IPS-15b (cell line): ENCODE results near the gene DCANP1.

Experiments used
- H3K27me3 ChIP-seq: one replicate; pipeline ENCODE4 v1.6.1; 2013; ENCODE audit warnings: low read length; ENCODE audit not compliant: control insufficient read depth, insufficient read depth
- H3K36me3 ChIP-seq: one replicate; pipeline ENCODE4 v1.6.1; 2013; ENCODE audit warnings: low read length; ENCODE audit not compliant: control insufficient read depth, insufficient read depth
- H3K4me1 ChIP-seq: one replicate; pipeline ENCODE4 v1.6.1; 2013; ENCODE audit warnings: mild to moderate bottlenecking, low read length; ENCODE audit not compliant: control insufficient read depth, insufficient read depth
- H3K4me3 ChIP-seq: one replicate; pipeline ENCODE4 v1.5.1; 2013; ENCODE audit warnings: low read depth, low read length
- H3K9ac ChIP-seq: one replicate; pipeline ENCODE4 v1.6.1; 2013; ENCODE audit warnings: low read depth, mild to moderate bottlenecking, low read length
- H3K9me3 ChIP-seq: one replicate; pipeline ENCODE4 v1.6.1; 2013; ENCODE audit warnings: mild to moderate bottlenecking, low read length; ENCODE audit not compliant: control insufficient read depth, insufficient read depth

The DCANP1 gene

GRCh38 chr5:135443161-135443960, 3.8 kb downstream of the DCANP1 start:
- no peak overlapping the region for H3K9ac ChIP-seq
- H3K36me3 ChIP-seq: no peaks in the 10 kb centered on the region
- H3K4me3 ChIP-seq: no peak overlapping the region
- peaks cover 3% of the 10 kb centered on the region for H3K4me1 ChIP-seq
- peaks cover 13% of the 10 kb centered on the region for H3K27me3 ChIP-seq
- no peaks in the 10 kb centered on the region for H3K9me3 ChIP-seq

- no peaks in the 10 kb centered on the region for H3K9me3 ChIP-seq
- no peaks in the 10 kb centered on the region for H3K4me1 ChIP-seq
- H3K9ac ChIP-seq: no peak overlapping the region
- H3K4me3 ChIP-seq: no peak overlapping the region
- H3K27me3 ChIP-seq: peaks cover 8% of the 10 kb centered on the region
- H3K36me3 ChIP-seq: no peaks in the 10 kb centered on the region
Observed at GRCh38 chr5:135442431-135443160, 4.6 kb downstream of the DCANP1 start.

GRCh38 chr5:135441919-135442318, 5.2 kb downstream of the DCANP1 start:
- no peaks in the 10 kb centered on the region for H3K4me1 ChIP-seq
- H3K4me3 ChIP-seq: no peak overlapping the region
- no peak overlapping the region for H3K9ac ChIP-seq
- no peaks in the 10 kb centered on the region for H3K9me3 ChIP-seq
- peaks cover 5% of the 10 kb centered on the region for H3K27me3 ChIP-seq
- no peaks in the 10 kb centered on the region for H3K36me3 ChIP-seq

GRCh38 chr5:135441350-135441831, 5.8 kb downstream of the DCANP1 start:
- Histone ChIP-seq H3K36me3 (no peaks in the 10 kb centered on the region), H3K4me3 (no peak overlapping the region), H3K9ac (no peak overlapping the region), H3K27me3 (peaks cover 5% of the 10 kb centered on the region), H3K4me1 (no peaks in the 10 kb centered on the region), H3K9me3 (no peaks in the 10 kb centered on the region)

DNA sequence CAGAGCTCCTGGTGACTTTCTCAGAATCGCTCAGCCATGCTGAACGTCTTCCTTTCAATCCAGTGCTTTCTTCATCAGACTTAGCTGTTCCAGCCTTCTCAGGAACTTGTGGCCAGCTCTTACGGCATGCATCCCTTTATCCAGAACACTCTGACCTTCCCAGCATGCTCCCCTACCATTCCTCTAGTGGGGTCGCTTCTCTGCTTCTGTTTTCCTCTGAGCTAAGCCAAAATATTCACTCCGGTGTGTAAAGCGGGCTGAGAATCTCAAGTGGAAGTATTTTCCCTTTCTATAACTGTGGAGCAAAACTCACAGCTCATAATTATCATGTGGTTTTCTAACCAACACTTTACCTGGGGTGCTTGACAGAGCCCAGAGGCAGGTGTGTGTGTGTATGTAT, 6.2 kb downstream of the DCANP1 start:
- no peak overlapping the region for H3K4me3 ChIP-seq
- H3K27me3 ChIP-seq: peaks cover 3% of the 10 kb centered on the region
- H3K9ac ChIP-seq: no peak overlapping the region

DNA sequence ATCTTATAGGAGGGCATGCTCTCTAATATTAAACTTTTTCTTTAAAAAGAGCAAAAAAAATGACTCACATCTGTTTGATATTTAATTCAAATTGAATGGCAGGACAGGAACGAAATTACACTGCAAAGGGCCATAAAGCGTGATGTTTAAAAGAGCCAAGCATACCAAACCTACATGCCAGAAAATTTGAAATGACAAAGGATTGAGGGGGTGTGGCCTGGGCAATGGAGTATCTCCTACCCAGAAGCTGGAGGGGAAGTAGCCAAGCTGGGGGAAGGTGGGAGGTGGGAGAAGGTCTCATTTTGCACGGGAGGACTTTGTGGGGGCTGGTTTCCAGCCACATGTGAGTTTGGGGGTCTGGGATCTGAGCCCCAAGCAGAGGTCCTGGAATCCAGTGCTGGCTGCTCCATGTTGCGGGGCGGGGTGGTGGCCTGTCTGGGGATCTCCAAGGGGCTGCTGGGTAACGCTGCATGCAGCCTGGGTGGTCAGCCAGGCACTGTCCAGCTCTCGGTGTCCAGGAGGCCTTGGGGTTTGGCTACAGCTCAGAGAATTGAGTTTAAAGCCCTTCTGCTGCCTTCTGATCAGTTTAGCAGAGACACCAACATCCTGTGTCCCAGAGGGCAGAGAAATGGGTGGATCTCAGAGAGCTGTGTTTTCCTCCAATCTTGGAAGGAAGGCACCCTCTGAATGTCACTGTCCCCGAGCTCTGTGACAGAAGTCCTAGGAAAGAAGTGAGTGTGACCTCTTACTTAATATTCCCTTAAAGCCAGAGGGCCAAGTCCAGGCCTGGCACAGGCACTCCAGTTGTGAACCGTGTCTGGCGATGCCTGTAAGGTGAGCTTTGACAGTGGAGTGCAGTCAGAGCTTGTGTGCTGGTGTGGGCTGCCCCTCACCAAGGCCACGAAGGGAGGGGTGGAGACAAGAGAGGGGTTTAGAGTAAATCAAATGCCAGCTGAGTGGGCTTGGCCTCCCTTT, 7.6 kb downstream of the DCANP1 start:
- Histone ChIP-seq H3K4me1 (no peaks in the 10 kb centered on the region), H3K36me3 (no peaks in the 10 kb centered on the region), H3K9me3 (no peaks in the 10 kb centered on the region), H3K27me3 (peaks cover 3% of the 10 kb centered on the region), H3K9ac (no peak overlapping the region), H3K4me3 (no peak overlapping the region)

More for the DNA sequence above, 6.2 kb downstream of the DCANP1 start:
- Histone ChIP-seq H3K36me3 (no peaks in the 10 kb centered on the region), H3K4me1 (no peaks in the 10 kb centered on the region), H3K9me3 (no peaks in the 10 kb centered on the region)

DNA sequence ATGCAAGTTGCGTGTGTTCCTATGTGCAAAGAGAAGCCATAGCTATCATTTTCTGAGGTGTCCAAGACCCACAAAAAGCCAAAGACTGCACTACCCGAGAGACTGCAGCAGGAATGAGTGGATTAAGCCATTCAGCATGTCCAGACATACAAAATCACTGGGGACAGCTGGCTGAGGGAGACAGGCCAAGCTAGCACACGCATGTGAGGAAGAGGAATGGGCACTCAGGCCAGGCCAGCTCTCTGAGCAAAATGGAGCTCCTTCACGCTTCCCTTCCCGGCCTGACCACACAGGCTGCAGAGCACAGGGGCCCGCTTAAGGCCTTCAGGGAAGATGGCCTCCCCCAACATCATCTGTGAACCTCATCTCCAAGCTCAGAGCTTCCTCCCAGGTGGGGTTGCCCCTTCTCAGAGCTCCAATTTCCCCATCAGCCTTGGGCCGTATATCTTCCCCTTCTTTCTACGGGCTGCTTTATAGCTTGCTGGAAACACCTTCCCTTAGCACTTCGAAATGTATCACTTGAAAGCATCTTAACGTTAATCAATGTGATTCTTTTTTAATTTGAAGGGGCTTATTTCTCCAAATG, 8.4 kb downstream of the DCANP1 start:
- no peak overlapping the region for H3K9ac ChIP-seq
- H3K4me3 ChIP-seq: no peak overlapping the region
- peaks cover 3% of the 10 kb centered on the region for H3K27me3 ChIP-seq
- H3K4me1 ChIP-seq: no peaks in the 10 kb centered on the region
- H3K36me3 ChIP-seq: no peaks in the 10 kb centered on the region
- no peaks in the 10 kb centered on the region for H3K9me3 ChIP-seq

DNA sequence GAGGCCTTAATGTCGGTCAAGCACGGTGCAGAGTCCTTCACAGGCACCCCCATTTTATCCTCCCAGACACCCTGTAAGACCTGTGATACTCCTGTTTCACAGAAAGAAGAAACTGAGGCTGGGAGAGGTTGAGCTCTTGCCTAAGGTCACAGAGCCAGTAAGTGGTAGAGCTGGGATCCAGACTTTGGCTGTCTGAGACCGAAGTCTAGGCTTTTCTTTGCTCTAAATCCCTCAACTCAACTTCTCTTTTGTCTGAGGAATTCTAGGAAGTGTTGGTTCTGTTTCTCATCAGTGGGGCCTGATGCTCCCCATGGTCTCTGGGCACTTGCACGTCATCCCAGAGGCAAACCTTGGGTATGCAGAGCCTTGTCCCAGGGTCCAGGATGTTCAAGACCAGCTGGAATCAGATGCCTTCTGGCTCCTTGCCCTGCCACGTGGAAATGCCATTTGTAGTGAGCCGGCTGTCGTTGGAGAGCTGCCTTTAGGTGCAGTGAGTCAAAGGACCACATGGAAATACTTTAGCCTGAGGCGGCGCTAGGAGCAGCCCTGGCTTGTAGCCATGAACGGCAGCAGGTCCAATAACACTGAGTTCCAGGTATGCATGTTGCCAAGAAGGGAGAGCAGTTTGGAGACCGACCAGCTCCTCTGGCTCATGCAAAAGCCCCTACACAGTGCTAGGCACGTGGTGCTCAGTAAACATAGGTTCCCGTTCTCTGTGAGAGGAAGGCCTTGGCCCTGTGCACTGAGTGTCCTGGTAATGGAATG, 9.2 kb downstream of the DCANP1 start:
- Histone ChIP-seq H3K4me3 (no peak overlapping the region), H3K9me3 (no peaks in the 10 kb centered on the region), H3K27me3 (peaks cover under 1% of the 10 kb centered on the region), H3K4me1 (no peaks in the 10 kb centered on the region), H3K9ac (no peak overlapping the region), H3K36me3 (no peaks in the 10 kb centered on the region)

DNA sequence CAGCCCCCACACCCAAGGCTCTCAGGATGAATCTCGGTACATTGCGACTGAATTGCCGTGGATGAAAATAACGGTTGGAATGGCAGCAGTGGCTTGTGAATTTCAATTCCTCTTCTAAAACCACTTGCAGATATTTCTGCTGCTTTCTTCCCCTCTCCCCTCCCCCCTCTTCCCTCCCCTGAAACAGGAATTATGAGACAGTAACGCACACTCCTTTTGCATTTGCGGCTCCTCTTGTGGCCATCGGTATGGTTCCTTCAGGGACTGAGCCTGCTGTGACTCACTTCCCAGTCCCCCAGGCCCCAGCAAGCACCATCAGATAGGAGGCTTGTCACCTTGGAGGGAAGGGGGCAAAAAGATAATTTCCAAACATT, 9.7 kb downstream of the DCANP1 start:
- no peak overlapping the region for H3K9ac ChIP-seq
- no peaks in the 10 kb centered on the region for H3K4me1 ChIP-seq
- H3K36me3 ChIP-seq: no peaks in the 10 kb centered on the region
- no peak overlapping the region for H3K4me3 ChIP-seq
- H3K27me3 ChIP-seq: no peaks in the 10 kb centered on the region
- no peaks in the 10 kb centered on the region for H3K9me3 ChIP-seq

DNA sequence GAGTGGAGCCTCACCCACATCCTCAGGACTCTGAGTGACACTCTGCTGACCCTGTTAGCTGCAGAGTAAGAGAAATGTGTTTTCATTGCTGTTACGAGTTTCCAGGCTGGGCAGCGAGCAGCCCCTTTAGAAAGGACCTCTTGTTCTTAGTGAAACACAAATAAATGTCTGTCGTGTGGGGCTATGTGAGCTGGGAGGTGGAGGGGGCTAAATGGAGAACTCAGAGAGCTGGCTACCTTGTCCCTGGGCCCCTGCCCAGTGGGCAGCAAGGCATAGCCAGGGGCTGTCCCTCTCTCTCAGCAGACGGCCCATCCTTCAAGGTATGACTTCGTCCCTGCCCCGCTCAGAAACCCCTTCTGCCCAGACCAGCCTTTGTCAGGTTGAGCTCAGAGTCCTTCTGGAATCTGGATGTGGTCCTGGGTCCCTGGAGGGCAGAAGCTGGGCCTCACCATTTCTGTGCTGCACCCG, 10.2 kb downstream of the DCANP1 start:
- H3K9ac ChIP-seq: no peak overlapping the region
- H3K9me3 ChIP-seq: no peaks in the 10 kb centered on the region
- H3K4me3 ChIP-seq: no peak overlapping the region
- no peaks in the 10 kb centered on the region for H3K36me3 ChIP-seq
- no peaks in the 10 kb centered on the region for H3K27me3 ChIP-seq
- no peaks in the 10 kb centered on the region for H3K4me1 ChIP-seq
